Omental fat pad (tissue), 4 donors: ENCODE results near the gene ADGRD1. TPM values are rescaled to one million over a fixed set of nuclear protein-coding genes. Genes with fewer than 3 reads are reported as not detected.

Source experiments
- ATAC-seq: fragments of 150-250 bp; one replicate; pipeline ENCODE4 v1.9.1; 2016; ENCODE audit warnings: mild to moderate bottlenecking, moderate library complexity; ENCODE audit not compliant: low FRiP score
- DNase-seq: peaks from one replicate; pipeline ENCODE4 v3.0.0-alpha.2; 2019; ENCODE audit warnings: low spot score
- total RNA-seq, 4 donors: library from RNA; depleted of rRNA; stranded (reverse); fragments of >200 nt; gene quantifications; one replicate each; pipeline ENCODE4 v1.1.0, GENCODE V29; 2016
- TF ChIP-seq, protein P1 (sequence below), 3 donors: fragments of 450-650 bp; IDR thresholded peaks; one replicate each; pipeline ENCODE4 v1.5.1; 2016 to 2017; ENCODE audit warnings: antibody characterized with exemption in 3 of 3, mild to moderate bottlenecking in 3 of 3, moderate library complexity in 2 of 3

Gene ADGRD1
- total RNA-seq, 4 donors from 2014 or later = 34.3 to 98.6 (median 52.4) TPM

DNA sequence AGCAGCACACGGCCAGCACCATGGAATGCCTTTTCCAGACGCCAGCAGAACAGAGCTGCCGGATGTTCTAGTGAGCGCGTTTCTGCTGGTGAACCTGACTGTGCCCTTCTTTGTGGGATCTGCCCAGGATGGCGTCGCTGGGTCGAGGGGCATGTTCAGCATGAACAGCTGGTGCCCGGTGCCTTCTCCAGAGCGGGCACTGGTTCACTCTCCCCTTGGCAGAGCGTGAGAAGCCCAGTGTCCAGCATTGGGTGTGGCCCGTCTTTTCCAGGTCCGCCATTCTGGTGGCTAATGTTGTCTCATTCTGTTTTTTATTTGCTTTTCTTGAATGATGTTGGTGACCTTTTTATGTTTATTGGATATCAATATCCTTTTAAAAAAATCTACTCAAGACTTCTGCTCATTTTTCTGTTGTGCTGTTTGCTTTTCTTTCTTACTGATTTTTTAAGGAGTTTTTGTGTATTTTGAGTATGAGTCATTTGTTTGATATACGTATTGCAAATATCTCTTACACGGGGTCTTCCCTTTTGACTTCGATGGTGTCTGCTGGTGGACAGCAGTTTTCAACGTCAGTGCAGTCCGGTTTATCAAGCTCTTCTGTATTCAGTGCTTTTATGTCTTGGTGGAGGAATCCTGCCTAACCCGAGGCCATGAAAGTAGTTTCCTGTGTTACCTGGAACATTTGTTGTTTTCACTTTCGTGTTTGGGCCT, 74.3 kb downstream of the ADGRD1 start:
- TF ChIP-seq, protein P1, sequence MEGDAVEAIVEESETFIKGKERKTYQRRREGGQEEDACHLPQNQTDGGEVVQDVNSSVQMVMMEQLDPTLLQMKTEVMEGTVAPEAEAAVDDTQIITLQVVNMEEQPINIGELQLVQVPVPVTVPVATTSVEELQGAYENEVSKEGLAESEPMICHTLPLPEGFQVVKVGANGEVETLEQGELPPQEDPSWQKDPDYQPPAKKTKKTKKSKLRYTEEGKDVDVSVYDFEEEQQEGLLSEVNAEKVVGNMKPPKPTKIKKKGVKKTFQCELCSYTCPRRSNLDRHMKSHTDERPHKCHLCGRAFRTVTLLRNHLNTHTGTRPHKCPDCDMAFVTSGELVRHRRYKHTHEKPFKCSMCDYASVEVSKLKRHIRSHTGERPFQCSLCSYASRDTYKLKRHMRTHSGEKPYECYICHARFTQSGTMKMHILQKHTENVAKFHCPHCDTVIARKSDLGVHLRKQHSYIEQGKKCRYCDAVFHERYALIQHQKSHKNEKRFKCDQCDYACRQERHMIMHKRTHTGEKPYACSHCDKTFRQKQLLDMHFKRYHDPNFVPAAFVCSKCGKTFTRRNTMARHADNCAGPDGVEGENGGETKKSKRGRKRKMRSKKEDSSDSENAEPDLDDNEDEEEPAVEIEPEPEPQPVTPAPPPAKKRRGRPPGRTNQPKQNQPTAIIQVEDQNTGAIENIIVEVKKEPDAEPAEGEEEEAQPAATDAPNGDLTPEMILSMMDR (IDR thresholded peaks at IDR 0.05) = no peak
- ATAC-seq = no peak
- no peak for DNase-seq

DNA sequence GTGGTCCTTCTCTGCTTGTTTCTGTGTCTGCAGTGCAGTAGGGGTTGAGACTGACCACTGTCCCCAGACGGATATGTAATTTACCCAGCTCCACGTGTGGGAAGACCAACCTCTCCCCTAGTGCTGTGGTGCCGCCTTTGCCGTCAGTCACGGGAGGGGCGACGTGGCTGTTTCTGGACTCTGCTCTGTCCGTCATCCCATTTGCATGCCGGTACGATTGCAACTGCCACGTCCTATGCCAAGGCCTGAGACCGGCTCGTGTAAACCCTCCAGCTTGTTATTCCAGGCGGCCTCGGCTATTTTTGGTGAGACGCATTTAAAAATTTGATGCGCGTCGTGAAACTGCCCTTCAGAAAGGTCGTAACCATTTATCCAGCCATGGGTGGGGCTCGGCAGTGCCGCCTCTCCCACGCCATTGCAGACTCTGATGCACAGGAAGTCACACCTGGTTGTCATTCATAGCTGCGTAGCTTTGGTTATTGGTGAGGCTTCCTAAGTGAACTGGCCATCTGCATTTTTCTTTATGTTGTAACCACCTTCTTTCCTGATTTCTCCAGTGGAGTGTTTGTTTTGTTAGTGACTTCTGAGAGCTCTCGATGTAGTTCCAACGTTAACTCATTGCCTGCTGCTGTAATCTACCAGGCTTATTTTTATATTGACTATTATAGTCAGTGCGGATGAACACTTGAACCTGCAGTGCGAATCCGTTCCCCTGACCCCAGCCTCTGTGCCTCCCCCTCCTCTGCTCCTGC, 75.1 kb downstream of the ADGRD1 start:
- no peak for ATAC-seq
- TF ChIP-seq, protein P1 (IDR thresholded peaks at IDR 0.05) = no peak
- no peak for DNase-seq

DNA sequence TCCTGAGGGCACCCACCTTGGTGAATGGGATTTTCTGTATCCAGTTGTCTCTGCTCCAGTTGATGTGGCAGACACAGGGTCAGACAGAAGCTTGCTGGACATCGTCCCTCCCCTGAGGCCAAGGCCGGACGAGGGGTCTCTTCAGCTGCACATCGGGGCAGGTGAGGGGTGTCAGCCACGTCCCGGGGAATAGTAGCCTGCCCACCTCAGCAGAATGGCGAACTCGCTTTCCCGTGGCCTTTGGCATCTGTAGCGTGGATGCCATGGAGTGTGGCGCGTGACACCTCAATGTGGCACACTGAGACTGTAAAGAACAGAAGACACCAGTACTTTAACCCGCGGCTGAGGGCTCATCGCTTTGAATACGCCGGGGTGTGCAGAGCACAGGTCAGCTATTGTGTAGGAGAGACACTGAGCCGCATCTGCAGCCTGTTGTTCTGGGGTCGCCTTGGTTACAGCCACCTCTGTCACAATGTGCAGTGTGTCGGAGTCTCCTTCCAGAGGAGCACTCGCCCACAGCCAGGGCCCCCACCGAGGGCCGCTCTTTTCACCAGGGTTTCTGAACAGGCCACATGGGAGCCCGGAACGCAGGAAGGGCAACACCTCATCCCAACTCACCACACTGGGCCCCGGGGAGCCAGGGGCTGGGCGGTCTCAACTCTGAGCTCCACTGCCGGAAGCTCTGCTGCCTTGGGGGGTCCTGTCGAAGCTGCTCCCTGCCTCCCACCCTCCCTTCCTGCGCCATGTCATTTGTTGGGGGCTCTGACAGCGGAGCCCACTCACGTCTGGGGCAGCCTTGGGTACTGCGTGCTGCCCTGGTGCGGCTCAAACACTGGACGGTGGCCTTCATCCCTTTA, 77.0 kb downstream of the ADGRD1 start:
- ATAC-seq = no peak
- TF ChIP-seq, protein P1 (IDR thresholded peaks at IDR 0.05) = no peak
- DNase-seq = no peak

DNA sequence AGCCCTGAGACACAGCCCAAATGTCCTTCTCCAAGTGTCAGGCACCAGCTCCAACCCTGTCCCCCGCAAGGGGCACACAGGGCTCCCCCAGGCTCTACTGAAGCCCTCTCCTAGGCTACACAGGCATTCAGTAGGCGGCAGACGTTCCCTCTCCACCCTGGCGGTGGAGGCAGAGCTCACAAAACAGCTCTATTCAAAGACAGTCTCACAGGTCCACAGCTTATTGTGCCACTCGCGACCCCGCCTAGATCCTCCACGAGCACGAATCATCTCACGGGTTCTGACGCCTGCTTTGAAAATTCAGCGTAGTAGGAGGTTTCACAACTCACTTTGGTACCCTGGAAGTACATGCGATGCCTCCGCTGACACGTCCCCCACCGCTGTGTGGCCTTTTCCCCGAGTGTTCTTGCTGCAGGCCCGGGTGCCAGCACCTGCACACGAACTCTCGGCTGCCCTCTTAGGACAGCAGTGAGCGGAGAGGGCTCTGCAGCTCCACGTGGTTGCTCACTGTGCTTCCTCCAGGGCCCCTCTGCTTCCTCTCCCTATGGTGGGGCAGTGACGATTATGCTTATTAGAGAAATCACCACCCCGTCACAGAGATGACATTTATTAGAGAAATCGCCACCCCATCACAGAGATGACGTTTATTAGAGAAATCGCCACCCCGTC, 78.5 kb downstream of the ADGRD1 start:
- DNase-seq = no peak
- TF ChIP-seq, protein P1 (IDR thresholded peaks at IDR 0.05) = no peak
- no peak for ATAC-seq

DNA sequence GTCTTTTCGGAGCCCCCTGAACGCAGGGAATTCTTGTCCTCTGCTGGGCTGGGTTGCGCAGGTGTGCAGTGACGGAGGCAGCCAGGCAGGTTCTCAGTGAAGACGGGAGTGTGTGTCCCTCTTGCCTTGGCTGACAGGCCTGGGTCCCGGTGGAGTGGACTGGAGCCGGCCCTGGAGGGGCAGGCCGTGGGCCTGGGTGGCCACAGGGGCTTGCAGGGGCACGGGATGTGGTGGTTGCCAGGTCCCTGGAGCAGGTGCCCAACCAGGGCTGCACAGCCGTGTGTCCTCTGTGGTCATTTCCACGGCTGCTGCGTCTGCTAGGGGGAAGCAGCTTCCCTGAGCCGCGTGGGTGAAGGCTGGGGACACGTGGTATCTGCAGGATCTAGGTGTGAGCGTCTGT, 79.8 kb downstream of the ADGRD1 start:
- TF ChIP-seq, protein P1 (IDR thresholded peaks at IDR 0.05) = no peak
- ATAC-seq (no peak), DNase-seq (no peak)

DNA sequence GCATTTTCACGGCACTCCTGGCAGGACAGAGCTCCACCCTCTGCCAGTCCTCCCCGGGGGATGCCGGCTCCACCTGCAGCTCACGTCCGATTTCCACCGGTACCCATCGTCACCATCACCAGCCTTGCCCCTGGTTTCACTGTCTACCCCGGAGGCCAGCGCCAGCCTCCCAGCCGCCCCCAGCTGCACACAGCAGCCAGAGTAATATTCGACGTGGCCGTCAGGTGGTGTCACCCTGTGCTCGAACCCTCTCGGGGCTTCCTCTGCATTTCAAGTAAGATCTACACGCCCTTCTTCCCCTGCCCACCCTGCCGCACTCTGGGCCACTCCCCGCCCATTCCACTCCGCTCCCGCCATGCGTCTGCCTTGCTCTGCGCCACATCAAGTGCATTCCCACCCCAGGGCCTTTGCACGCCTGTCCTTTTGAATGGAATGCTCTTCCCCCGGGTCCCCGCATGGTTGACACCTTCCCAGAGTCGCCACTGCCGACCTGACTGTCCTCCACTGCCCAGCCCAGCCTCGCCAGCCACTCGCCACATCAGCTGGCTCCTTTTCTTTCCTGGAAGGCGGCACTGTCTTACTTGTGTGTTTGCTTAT, 80.3 kb downstream of the ADGRD1 start:
- ATAC-seq (no peak), DNase-seq (no peak)
- TF ChIP-seq, protein P1 (IDR thresholded peaks at IDR 0.05) = no peak
